Mononuclear cell (primary cell): ENCODE results near the gene ZMYND10. TPM values are rescaled to one million over a fixed set of nuclear protein-coding genes. Genes with fewer than 3 reads are reported as not detected.

Source experiments
- H3K27me3 ChIP-seq: 2 replicates; pipeline ENCODE4 v1.6.0; 2011; ENCODE audit warnings: low read length, control low read depth; ENCODE audit not compliant: insufficient read depth
- H3K4me1 ChIP-seq: 2 replicates; pipeline ENCODE4 v1.5.1; 2011; ENCODE audit warnings: mild to moderate bottlenecking, low read length, control low read depth; ENCODE audit not compliant: insufficient read depth
- H3K4me3 ChIP-seq: 2 replicates; pipeline ENCODE4 v1.5.1; 2011; ENCODE audit warnings: mild to moderate bottlenecking, low read length, moderate library complexity
- H3K9me3 ChIP-seq: 2 replicates; pipeline ENCODE4 v1.5.1; 2011; ENCODE audit warnings: low read depth, mild to moderate bottlenecking, control low read depth, low read length
- total RNA-seq: library from RNA; depleted of rRNA; stranded (reverse); fragments of >200 nt; gene quantifications from one replicate; pipeline ENCODE4 v1.2.3, GENCODE V29; 2012

Gene ZMYND10
- total RNA-seq, 1 donor: 0.10 TPM

- peaks cover 41% of the 10 kb centered on the region for H3K4me1 ChIP-seq
Measured at GRCh38 chr3:50358355-50358910, 12.9 kb upstream of the ZMYND10 start.

GRCh38 chr3:50357481-50357880 is 11.9 kb upstream of the ZMYND10 start:
- Histone ChIP-seq H3K4me1 (peaks cover 41% of the 10 kb centered on the region), H3K9me3 (no peaks in the 10 kb centered on the region), H3K27me3 (no peaks in the 10 kb centered on the region), H3K4me3 (no peak overlapping the region)

More at GRCh38 chr3:50358355-50358910, 12.9 kb upstream of the ZMYND10 start:
- Histone ChIP-seq H3K9me3 (no peaks in the 10 kb centered on the region), H3K4me3 (peak overlapping the region; percentile 66), H3K27me3 (no peaks in the 10 kb centered on the region)

GRCh38 chr3:50356553-50356952 is 11.0 kb upstream of the ZMYND10 start:
- Histone ChIP-seq H3K4me1 (peaks cover 45% of the 10 kb centered on the region), H3K9me3 (no peaks in the 10 kb centered on the region), H3K4me3 (no peak overlapping the region), H3K27me3 (no peaks in the 10 kb centered on the region)

GRCh38 chr3:50355829-50356552 is 10.5 kb upstream of the ZMYND10 start:
- peaks cover 51% of the 10 kb centered on the region for H3K4me1 ChIP-seq
- no peaks in the 10 kb centered on the region for H3K9me3 ChIP-seq
- no peaks in the 10 kb centered on the region for H3K27me3 ChIP-seq
- H3K4me3 ChIP-seq: no peak overlapping the region

- Histone ChIP-seq H3K4me3 (no peak overlapping the region), H3K9me3 (no peaks in the 10 kb centered on the region), H3K4me1 (peaks cover 58% of the 10 kb centered on the region), H3K27me3 (no peaks in the 10 kb centered on the region)
Measured at GRCh38 chr3:50354850-50355249, 9.3 kb upstream of the ZMYND10 start.

GRCh38 chr3:50354186-50354764 is 8.7 kb upstream of the ZMYND10 start:
- no peaks in the 10 kb centered on the region for H3K9me3 ChIP-seq
- peaks cover 60% of the 10 kb centered on the region for H3K4me1 ChIP-seq
- no peak overlapping the region for H3K4me3 ChIP-seq
- no peaks in the 10 kb centered on the region for H3K27me3 ChIP-seq

- Histone ChIP-seq H3K9me3 (no peaks in the 10 kb centered on the region), H3K27me3 (no peaks in the 10 kb centered on the region), H3K4me1 (peaks cover 63% of the 10 kb centered on the region), H3K4me3 (no peak overlapping the region)
Measured at GRCh38 chr3:50353245-50354004, 7.9 kb upstream of the ZMYND10 start.

GRCh38 chr3:50352781-50353180 is 7.2 kb upstream of the ZMYND10 start:
- H3K27me3 ChIP-seq: no peaks in the 10 kb centered on the region
- H3K9me3 ChIP-seq: no peaks in the 10 kb centered on the region
- H3K4me3 ChIP-seq: no peak overlapping the region
- peaks cover 63% of the 10 kb centered on the region for H3K4me1 ChIP-seq

GRCh38 chr3:50351323-50351697 is 5.8 kb upstream of the ZMYND10 start:
- Histone ChIP-seq H3K4me1 (peaks cover 63% of the 10 kb centered on the region), H3K27me3 (no peaks in the 10 kb centered on the region), H3K9me3 (no peaks in the 10 kb centered on the region), H3K4me3 (peak overlapping the region; percentile 60)

GRCh38 chr3:50350527-50351322 is 5.2 kb upstream of the ZMYND10 start, which contains the start of the genes CYB561D2 and NPRL2:
TSS of gene CYB561D2 (plus strand) at chr3:50350862. CDS start at chr3:50351434, 572 bp downstream.
TSS of gene NPRL2 (minus strand) at chr3:50350775. CDS start at chr3:50350652, 123 bp downstream.
- H3K9me3 ChIP-seq: no peaks in the 10 kb centered on the region
- H3K4me1 ChIP-seq: peaks cover 63% of the 10 kb centered on the region
- peak within 1 kb of the TSS; percentile 60 for H3K4me3 ChIP-seq
- H3K27me3 ChIP-seq: no peaks in the 10 kb centered on the region

GRCh38 chr3:50350213-50350526 is 4.6 kb upstream of the ZMYND10 start:
- H3K4me3 ChIP-seq: peak overlapping the region; percentile 60
- H3K4me1 ChIP-seq: peaks cover 63% of the 10 kb centered on the region
- no peaks in the 10 kb centered on the region for H3K27me3 ChIP-seq
- no peaks in the 10 kb centered on the region for H3K9me3 ChIP-seq

- H3K27me3 ChIP-seq: no peaks in the 10 kb centered on the region
- no peak overlapping the region for H3K4me3 ChIP-seq
- H3K9me3 ChIP-seq: no peaks in the 10 kb centered on the region
- peaks cover 81% of the 10 kb centered on the region for H3K4me1 ChIP-seq
Measured at GRCh38 chr3:50347187-50347813, 1.8 kb upstream of the ZMYND10 start.

- H3K4me1 ChIP-seq: peaks cover 88% of the 10 kb centered on the region
- H3K27me3 ChIP-seq: no peaks in the 10 kb centered on the region
- H3K9me3 ChIP-seq: no peaks in the 10 kb centered on the region
- no peak overlapping the region for H3K4me3 ChIP-seq
Measured at GRCh38 chr3:50345008-50345407, 524 bp downstream of the ZMYND10 start.
